GM04504 (cell line): Measurements from ENCODE around the gene PNKP.

Experiments
- DNase-seq: peaks from one replicate; pipeline ENCODE4 v3.0.0-alpha.2; 2012; ENCODE audit warnings: low read depth

PNKP gene

DNA sequence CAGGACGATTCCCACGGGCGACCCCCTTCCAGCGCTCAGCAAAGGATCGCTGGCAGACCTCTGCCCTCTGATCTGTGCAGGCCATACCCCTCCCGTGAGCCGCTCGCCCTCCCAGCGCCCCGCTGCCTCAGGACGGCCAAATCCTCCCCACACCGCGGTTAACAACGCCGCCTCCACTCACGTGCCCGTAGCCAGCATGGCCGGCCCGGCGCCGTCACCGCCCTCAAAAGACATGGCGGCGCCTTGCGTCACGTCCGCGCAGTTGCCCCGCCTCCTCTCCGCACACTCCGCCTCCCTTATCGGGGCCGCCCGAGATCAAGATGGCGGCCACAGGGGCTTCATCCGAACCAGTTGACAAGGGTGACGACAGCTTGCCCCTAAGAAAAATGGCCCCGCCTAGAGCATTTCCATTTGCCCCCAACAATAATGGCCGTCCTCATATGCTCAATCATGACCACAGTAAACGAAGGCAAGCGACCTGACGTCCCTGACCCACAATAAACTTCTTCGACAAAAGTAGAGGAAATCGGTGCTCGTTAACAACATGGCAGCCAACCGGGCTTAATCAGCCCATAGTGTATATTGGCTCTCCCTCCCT is 9.1 kb upstream of the PNKP start:
- peak; percentile 98 for DNase-seq

DNA sequence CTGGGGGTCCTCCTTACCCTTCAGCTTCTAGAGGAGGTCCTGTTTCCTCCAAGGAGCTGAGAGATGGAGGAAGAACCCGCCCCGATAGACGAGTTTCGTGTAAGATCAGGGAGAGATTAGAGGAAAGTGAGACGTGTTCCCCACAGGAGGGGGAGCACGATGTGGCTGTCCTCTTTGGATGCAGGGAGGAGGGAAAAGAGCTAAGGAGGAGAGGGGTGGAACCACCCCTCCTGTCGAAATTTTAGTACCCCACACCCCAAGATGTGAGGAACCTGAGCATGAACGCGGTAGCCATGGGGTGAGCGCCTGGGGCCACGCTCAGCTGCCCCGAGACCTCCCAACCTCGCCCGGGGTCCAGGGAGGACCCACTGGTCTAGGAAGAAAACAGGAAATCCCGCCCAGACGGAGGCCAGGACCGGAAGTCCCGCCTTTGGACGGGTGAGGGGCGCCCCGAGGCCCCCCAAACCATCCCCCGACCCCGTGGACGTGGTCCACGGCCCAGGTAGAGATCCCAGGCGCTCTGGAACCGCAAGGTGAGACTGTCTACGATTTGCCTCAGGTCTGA is 8.6 kb upstream of the PNKP start:
- DNase-seq: no peak

DNA sequence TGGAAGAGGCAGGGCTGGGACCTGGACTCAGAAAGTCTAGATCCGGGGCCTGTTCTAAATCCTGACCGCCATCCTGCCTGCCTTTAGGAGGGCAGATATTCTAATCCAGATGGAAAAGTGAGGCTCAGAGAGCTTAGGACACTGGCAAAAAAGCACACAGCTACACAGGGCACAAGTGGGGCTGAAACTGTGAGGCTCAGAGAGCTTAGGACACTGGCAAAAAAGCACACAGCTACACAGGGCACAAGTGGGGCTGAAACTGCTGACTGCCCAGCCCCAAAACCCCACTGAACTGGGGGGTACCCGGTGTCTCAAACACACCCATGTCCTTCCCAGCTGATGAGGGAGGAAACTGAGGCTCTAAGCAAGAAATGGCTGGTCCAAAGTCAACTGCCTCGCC is 7.8 kb upstream of the PNKP start:
- DNase-seq: no peak

- no peak for DNase-seq
Measured at GRCh38 chr19:49874503-49875157, 7.3 kb upstream of the PNKP start.

DNA sequence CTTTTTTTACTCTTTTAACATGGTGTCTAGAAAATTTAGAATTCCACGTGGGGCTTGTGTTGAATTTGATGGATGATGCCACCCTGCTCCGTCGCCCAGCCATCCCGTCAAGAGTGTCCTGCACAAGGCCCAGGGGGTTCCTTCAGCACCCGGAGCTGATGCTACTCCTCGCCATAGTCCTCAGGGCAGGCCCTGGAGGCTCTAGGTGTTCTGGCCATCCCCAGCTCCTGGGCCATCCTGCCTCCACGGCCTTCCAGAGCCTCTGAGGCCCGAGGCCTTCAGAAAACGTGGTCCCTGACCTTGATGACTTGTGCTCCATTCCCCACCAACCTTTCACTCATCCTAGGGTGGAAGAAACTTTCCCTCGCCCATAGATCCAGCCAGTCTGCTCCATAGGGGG is 6.5 kb upstream of the PNKP start:
- no peak for DNase-seq

DNA sequence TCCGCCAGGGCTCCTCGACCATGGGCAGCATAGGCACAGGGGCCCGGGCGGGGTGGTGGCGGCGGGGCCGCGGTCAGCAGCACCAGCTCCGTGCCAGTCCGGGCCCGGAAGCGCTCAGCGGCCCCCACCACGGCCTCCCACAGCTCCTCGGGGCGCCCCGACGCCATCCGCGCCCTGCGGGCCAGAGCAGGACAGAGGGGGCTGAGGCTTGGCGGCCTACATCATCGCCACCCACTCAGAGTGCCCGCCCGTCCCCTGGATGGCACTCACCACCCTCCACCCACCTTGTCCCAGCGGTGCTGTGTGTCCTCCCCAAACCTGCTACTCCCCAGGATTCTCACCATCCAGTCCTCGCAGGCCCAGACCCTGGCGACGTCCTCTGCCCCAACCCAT is 5.7 kb upstream of the PNKP start:
- no peak for DNase-seq

GRCh38 chr19:49872245-49873128 is 5.1 kb upstream of the PNKP start:
- DNase-seq: no peak

GRCh38 chr19:49871349-49871985 is 4.1 kb upstream of the PNKP start:
- DNase-seq: no peak

DNA sequence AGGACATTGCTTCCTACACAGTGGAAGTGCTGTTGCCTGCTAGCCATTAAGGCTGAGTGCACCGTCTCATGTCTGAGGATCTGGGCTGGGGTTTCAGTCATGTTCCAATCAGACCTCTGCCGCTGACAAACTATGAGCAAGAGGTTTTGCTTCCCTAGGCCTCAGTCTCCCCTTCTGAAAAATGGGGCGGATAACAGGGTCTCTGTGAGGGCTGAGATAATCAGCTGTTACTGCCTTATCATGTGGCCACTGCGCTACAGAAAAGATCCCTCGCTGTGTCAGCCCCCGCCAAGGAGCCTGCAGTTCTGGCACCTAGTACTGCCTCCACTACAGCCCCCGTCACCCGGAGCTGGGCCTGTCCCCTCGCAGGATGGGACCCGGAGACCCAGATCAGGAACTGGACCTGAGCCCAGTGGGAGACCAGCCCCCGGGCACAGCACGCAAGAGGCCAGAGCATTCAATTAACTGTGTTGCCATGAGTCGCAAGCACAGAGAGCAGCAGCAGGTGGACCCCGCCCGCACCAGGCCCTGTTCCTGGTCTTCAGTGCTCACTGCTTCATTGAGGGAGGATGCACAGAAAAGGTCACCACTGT is 3.0 kb upstream of the PNKP start:
- no peak for DNase-seq

GRCh38 chr19:49869484-49870308 is 2.3 kb upstream of the PNKP start:
- peak; percentile 100 for DNase-seq

DNA sequence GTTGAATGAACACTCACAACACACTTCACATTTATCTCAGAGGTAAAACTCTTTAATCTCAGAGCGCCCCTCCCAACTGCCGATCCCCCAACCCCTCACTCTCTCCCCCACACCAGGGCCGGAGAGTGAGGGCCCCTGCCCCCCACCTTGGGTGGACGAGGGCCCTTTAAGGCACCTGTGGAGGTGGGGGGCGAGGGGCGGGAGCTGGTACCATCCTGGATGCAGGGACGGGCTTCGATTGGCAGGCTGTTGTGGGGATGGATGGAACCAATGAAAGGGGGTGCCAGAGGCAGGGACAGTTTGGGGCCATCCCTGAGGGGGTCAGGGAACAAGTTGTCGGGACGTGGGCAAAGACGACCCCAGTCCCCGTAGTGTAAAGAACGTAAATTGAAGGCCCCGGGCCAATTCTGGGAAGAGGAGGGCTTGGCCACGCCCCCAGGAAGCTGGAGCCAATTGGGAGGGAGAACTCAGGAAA is 1.7 kb upstream of the PNKP start:
- no peak for DNase-seq

DNA sequence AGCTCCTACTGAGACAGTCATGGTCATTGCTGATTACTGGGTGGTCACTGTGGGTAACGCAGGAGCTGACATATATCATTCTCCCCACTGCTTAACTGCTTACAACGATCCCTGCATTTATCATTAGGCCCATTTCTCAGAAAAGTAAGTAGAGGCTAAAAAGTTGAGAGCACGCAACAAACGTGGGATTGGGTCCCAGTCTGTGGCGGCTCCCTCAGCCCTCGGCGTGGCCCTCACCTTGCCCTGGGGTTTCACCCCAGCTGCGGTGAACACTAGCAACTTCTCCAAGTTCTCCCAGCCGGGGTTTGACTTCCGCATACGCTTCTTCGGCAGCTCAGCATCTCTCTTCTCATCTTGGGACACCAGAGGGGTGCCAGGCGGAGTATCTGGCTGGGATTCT is 2.5 kb downstream of the PNKP start:
- DNase-seq: no peak

DNA sequence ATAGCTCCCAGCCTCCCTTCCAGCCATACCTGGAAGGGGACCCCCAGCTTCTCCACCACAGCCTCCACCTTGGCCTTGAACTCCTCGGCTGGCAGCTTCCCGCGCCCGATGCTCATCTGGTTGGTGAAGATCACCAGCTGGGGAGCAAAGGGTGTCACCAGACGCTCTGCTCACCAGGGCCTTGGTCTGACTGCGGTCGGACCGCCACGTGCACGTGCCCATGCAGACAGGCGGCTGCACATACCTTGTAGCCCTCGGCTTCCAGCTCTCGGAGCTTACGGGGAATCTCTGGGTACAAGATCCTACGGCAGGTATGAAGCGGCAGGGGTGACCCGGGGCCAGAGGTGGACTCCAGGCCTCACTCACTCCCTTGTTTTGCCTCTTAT is 3.4 kb downstream of the PNKP start:
- DNase-seq: no peak

DNA sequence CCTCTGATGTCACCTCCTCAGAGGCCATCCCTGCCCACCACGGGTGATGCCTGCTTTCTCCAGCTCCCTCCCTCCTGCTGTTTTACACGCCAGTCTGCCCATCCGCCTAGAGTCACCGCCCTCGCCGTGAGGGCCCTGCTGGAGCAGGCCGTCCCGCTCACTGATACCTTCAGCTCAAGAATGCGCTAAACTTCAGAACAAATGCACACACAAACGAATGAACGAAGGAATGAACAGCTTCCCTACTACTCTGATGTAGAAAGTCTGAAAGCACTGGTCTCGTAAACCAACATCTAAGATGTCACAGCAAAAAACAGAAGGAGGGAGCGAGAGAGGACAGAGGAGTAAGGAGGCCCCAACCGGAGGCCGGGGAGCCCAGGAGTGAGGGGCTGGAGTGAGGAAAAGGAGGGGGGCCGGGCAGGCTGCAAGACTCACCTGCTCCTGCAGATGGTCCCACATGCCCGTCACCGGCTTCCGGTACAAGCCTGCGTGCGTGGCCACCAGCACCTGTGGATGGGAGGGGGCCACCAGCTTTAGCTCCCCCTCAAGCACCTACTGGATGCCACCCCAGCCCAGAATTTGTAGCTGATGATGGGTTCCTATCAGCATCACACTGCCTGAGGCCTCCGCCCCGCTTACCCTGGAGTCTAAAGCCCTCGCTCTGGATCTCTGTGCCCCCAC is 4.0 kb downstream of the PNKP start:
- DNase-seq: no peak

DNA sequence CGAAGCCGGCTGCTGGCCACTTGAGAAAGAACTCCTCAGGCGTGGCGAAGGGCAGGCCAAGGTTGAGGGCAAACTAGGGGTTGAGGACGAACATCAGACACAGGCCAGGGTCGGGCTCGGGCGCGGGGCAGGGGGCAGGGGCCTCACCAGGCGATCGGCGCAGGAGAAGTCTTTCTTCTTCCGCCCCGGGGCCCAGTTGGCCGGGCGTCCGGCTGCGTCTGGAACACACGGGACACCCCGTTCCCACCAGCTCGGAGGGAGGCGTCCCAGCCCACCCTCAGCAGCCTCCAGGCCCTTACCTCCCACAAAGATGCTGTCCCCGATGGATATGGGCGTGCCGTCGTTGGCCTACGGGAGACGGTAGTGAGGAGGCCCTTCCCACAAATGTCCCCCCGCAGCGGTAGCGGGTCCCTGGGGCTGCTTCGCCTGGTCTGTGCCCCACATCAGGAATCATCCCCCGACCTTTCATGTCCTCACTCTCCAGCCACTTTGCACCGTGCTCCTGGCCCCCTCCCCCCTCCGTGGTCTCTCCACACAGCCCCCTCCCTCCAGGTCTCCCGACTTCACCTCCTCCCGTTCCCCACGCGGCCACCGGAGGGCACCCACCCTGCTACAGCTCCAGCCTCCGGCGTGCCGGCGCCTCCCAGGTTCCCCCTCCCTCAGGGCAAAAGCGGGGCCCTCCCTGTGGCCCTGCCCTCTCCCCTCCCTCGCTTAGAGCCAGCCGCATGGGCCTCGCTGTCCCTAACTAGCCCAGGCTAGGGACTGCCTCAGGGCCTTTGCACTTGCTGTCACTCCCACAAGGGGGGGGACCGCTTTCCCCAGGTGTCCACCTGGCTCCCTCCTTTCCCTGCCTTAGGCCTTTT is 4.8 kb downstream of the PNKP start:
- no peak for DNase-seq

- no peak for DNase-seq
Measured at GRCh38 chr19:49861541-49862378, 5.6 kb downstream of the PNKP start.

- DNase-seq: no peak
Measured at GRCh38 chr19:49861107-49861506, 6.3 kb downstream of the PNKP start.

DNA sequence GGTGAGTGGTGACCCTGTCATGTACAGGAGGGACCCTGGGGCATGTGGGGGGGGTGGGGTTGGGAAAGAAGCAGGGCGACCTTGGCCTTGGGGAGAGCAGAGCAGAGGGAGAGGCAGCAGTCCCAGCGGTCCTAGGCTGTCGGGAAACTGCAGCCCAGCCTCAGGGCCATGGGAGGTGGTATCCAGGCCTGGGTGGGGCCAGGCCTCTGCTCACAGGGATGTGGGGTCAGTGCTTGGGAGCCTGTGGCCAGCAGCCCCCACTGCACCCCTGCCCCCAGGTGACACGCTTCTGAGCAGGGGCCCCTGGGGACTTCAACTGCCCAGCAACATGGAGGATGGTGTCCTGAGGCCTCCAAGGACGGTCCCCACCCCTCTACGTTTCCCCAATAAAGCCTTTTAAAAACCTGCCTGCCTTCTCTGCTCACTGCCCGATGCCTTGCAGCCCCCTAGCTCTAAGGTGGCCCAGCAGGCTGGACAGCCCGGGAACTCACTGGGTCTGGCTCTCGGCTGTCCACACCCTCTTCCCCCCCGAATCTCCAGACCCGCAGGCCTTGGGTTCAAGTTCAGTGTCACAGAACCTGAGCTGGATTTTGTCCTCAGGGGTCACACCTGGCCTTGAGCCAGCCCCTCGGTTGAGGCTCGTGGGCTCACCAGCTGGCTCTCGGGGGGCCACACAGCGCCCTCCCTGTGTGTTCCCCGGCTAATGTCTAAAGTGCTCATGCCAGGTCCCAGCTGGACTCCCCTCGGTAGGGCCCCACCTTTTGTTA is 6.9 kb downstream of the PNKP start:
- DNase-seq: no peak
